C4-2B (cell line): ENCODE data around the gene IL33.

ENCODE experiments used
- CTCF ChIP-seq: fragments of 450-650 bp; conservative IDR thresholded peaks from 2 replicates; pipeline ENCODE4 v1.5.1; 2017; ENCODE audit warnings: mild to moderate bottlenecking
- ZFX ChIP-seq: fragments of 450-650 bp; IDR thresholded peaks from 2 replicates; pipeline ENCODE4 v1.6.1; 2017

GRCh38 chr9:6173914-6174313 is 41.7 kb upstream of the IL33 start:
- TF ChIP-seq CTCF = no peak
- no peak for TF ChIP-seq ZFX
